SK-N-SH treated with all-trans-retinoic acid at 6 μM for 48 hours (cell line): ENCODE data around the gene INPP5E.

Experiments
- ATAC-seq: fragments of 200-7000 bp; cut with Tn5 transposase; 3 replicates; pipeline ENCODE4 v1.9.1; 2020; ENCODE audit warnings: mild to moderate bottlenecking, moderate library complexity
- BACH2 ChIP-seq: fragments of 250-450 bp; sonication (Bioruptor Pico); IDR thresholded peaks from 2 replicates; pipeline ENCODE4 v1.9.0; 2021; ENCODE audit warnings: mild to moderate bottlenecking, borderline replicate concordance
- CREB5 ChIP-seq: fragments of 250-450 bp; sonication (Bioruptor Pico); IDR thresholded peaks from 2 replicates; pipeline ENCODE4 v1.5.1; 2020; ENCODE audit warnings: low read depth, mild to moderate bottlenecking, moderate library complexity
- CSDC2 ChIP-seq: fragments of 250-450 bp; sonication (Bioruptor Pico); IDR thresholded peaks from 2 replicates; pipeline ENCODE4 v1.5.0; 2020; ENCODE audit warnings: mild to moderate bottlenecking, moderate library complexity
- CSRNP3 ChIP-seq: fragments of 250-450 bp; sonication (Bioruptor Pico); IDR thresholded peaks from 2 replicates; pipeline ENCODE4 v1.5.1; 2021; ENCODE audit warnings: mild to moderate bottlenecking, moderate library complexity
- ESRRG ChIP-seq: fragments of 250-450 bp; sonication (Bioruptor Pico); IDR thresholded peaks from 2 replicates; pipeline ENCODE4 v1.6.1; 2021; ENCODE audit warnings: mild to moderate bottlenecking
- GLIS3 ChIP-seq: fragments of 250-450 bp; sonication (Bioruptor Pico); IDR thresholded peaks from 2 replicates; pipeline ENCODE4 v1.5.0; 2020; ENCODE audit warnings: mild to moderate bottlenecking, moderate library complexity
- OSR1 ChIP-seq: fragments of 250-450 bp; sonication (Bioruptor Pico); IDR thresholded peaks from 2 replicates; pipeline ENCODE4 v1.8.0; 2022; ENCODE audit warnings: moderate library complexity, mild to moderate bottlenecking, inconsistent platforms
- PATZ1 ChIP-seq: fragments of 250-450 bp; sonication (Bioruptor Pico); IDR thresholded peaks from 2 replicates; pipeline ENCODE4 v1.8.0; 2020; ENCODE audit warnings: mild to moderate bottlenecking, moderate library complexity, borderline replicate concordance
- POU6F1 ChIP-seq: fragments of 250-450 bp; sonication (Bioruptor Pico); IDR thresholded peaks from 2 replicates; pipeline ENCODE4 v1.8.0; 2021; ENCODE audit warnings: low read depth, mild to moderate bottlenecking, moderate library complexity, borderline replicate concordance
- PPARA ChIP-seq: fragments of 250-450 bp; sonication (Bioruptor Pico); IDR thresholded peaks from 2 replicates; pipeline ENCODE4 v1.5.0; 2020; ENCODE audit warnings: mild to moderate bottlenecking, borderline replicate concordance
- RARB ChIP-seq: fragments of 250-450 bp; sonication (Bioruptor Pico); IDR thresholded peaks from 2 replicates; pipeline ENCODE4 v1.8.0; 2021; ENCODE audit warnings: mild to moderate bottlenecking, moderate library complexity
- SNAI2 ChIP-seq: fragments of 250-450 bp; sonication (Bioruptor Pico); IDR thresholded peaks from 2 replicates; pipeline ENCODE4 v1.5.0; 2020; ENCODE audit warnings: mild to moderate bottlenecking, moderate library complexity
- TCF4 ChIP-seq: fragments of 250-450 bp; sonication (Bioruptor Pico); IDR thresholded peaks from 2 replicates; pipeline ENCODE4 v1.8.0; 2021; ENCODE audit warnings: mild to moderate bottlenecking, moderate library complexity, borderline replicate concordance
- TOX ChIP-seq: fragments of 250-450 bp; sonication (Bioruptor Pico); IDR thresholded peaks from 2 replicates; pipeline ENCODE4 v1.8.0; 2021; ENCODE audit warnings: mild to moderate bottlenecking, moderate library complexity, borderline replicate concordance
- TSHZ2 ChIP-seq: fragments of 250-450 bp; sonication (Bioruptor Pico); IDR thresholded peaks from 2 replicates; pipeline ENCODE4 v1.5.0; 2020; ENCODE audit warnings: mild to moderate bottlenecking, moderate library complexity
- ZC3H10 ChIP-seq: fragments of 250-450 bp; sonication (Bioruptor Pico); IDR thresholded peaks from 2 replicates; pipeline ENCODE4 v1.5.1; 2021; ENCODE audit warnings: mild to moderate bottlenecking, moderate library complexity
- ZFP3 ChIP-seq: fragments of 250-450 bp; sonication (Bioruptor Pico); IDR thresholded peaks from 2 replicates; pipeline ENCODE4 v1.5.0; 2020; ENCODE audit warnings: mild to moderate bottlenecking, moderate library complexity
- ZFP30 ChIP-seq: fragments of 450-650 bp; formaldehyde crosslinking; IDR thresholded peaks from 2 replicates; pipeline ENCODE4 v1.5.0; 2022; ENCODE audit warnings: mild to moderate bottlenecking, moderate library complexity
- ZNF565 ChIP-seq: fragments of 450-650 bp; formaldehyde crosslinking; conservative IDR thresholded peaks from 2 replicates; pipeline ENCODE4 v1.5.0; 2020; ENCODE audit warnings: low read depth, mild to moderate bottlenecking, moderate library complexity
- ZNF70 ChIP-seq: fragments of 450-650 bp; formaldehyde crosslinking; IDR thresholded peaks from 2 replicates; pipeline ENCODE4 v1.5.0; 2020; ENCODE audit warnings: mild to moderate bottlenecking, moderate library complexity

Gene INPP5E

GRCh38 chr9:136401173-136401922 is 38.3 kb downstream of the INPP5E start (continued):
- TF ChIP-seq PATZ1 (CRISPR knock-in tag) (no peak), PPARA (CRISPR knock-in tag) (no peak)

GRCh38 chr9:136400038-136400834 is 39.4 kb downstream of the INPP5E start, which contains the start of gene SNAPC4:
TSS of gene SNAPC4 (minus strand) at chr9:136400170. CDS start at chr9:136398428, 1,742 bp downstream.
- peak; percentile 95 for ATAC-seq
- TF ChIP-seq TSHZ2 (peak; percentile 20; the same call in 1 of the 2 replicates), TCF4 (no peak), CSDC2 (CRISPR knock-in tag) (peak; percentile 42; the same call in 1 of the 2 replicates)

GRCh38 chr9:136399176-136400037 is 40.2 kb downstream of the INPP5E start:
- peak; percentile 35 for ATAC-seq
- TF ChIP-seq OSR1 (CRISPR knock-in tag) (no peak), ZNF565 (CRISPR knock-in tag) (no peak), CREB5 (CRISPR knock-in tag) (no peak), ZC3H10 (CRISPR knock-in tag) (no peak), ZFP30 (no peak), RARB (CRISPR knock-in tag) (no peak), ZNF70 (CRISPR knock-in tag) (no peak), BACH2 (CRISPR knock-in tag) (no peak), ESRRG (CRISPR knock-in tag) (no peak), POU6F1 (CRISPR knock-in tag) (no peak), GLIS3 (CRISPR knock-in tag) (no peak), TCF4 (no peak), TSHZ2 (no peak), CSRNP3 (CRISPR knock-in tag) (no peak), PATZ1 (CRISPR knock-in tag) (no peak), ZFP3 (CRISPR knock-in tag) (no peak), TOX (CRISPR knock-in tag) (no peak), SNAI2 (CRISPR knock-in tag) (no peak)
